ENCODE results near the gene RRH. TPM values are rescaled to one million over a fixed set of nuclear protein-coding genes. Genes with fewer than 3 reads are reported as not detected.
A peak's percentile ranks its signal among the peaks of the same experiment; 100 is the strongest.

Gene RRH
- total and polyA plus RNA-seq, 2 donors from 2014 or later, result 0.37 to 0.44 TPM

DNA sequence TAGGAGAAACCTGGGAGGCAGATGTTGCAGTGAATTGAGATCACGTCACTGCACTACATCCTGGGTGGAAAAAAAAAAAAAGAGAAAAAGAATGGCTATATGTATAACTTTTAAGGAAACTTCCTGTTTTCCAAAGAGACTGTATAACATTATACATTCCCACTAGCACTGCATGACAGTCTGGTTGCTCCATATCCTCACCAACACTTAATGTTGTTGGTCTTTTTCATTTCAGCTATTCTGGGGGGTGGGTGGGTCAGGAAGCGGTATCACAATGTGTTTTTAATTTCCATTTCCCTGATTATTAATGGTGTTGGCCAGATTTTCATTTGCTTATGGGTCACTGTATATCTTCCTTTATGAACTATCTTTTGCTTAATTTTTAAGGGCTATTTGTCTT lies 33.5 kb downstream of the RRH start:
- Histone ChIP-seq H3K36me3 (ENCODE audit: control insufficient read depth in 2 of 3, insufficient read depth in 3 of 3, low read length in 3 of 3) (no peaks in the 10 kb centered on the region), H3K9ac (ENCODE audit: low read length in 3 of 3) (no peak overlapping the region), H3K9me3 (ENCODE audit: control insufficient read depth in 2 of 3, insufficient read depth in 1 of 3, low read length in 3 of 3) (peaks cover 0 to 12% (median 2%) of the 10 kb centered on the region in 3 donors), H3K4me3 (ENCODE audit: low read length in 3 of 3) (no peak overlapping the region), H3K4me1 (ENCODE audit: control insufficient read depth in 2 of 3, insufficient read depth in 2 of 3, low read depth in 1 of 3, low read length in 3 of 3) (no peaks in the 10 kb centered on the region), H3K27me3 (ENCODE audit: control insufficient read depth, insufficient read depth, low read length) (no peaks in the 10 kb centered on the region), H3K27ac (ENCODE audit: low read depth in 2 of 2, low read length in 2 of 2) (no peak overlapping the region)
- FAIRE-seq, result no peak
- TF ChIP-seq, protein P1, sequence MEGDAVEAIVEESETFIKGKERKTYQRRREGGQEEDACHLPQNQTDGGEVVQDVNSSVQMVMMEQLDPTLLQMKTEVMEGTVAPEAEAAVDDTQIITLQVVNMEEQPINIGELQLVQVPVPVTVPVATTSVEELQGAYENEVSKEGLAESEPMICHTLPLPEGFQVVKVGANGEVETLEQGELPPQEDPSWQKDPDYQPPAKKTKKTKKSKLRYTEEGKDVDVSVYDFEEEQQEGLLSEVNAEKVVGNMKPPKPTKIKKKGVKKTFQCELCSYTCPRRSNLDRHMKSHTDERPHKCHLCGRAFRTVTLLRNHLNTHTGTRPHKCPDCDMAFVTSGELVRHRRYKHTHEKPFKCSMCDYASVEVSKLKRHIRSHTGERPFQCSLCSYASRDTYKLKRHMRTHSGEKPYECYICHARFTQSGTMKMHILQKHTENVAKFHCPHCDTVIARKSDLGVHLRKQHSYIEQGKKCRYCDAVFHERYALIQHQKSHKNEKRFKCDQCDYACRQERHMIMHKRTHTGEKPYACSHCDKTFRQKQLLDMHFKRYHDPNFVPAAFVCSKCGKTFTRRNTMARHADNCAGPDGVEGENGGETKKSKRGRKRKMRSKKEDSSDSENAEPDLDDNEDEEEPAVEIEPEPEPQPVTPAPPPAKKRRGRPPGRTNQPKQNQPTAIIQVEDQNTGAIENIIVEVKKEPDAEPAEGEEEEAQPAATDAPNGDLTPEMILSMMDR (IDR thresholded peaks at IDR 0.05; ENCODE audit: borderline replicate concordance, extremely low read depth, insufficient read depth), result no peak
- intact Hi-C loops (cut with DNase I), result no loop called here
- no peak for DNase-seq

DNA sequence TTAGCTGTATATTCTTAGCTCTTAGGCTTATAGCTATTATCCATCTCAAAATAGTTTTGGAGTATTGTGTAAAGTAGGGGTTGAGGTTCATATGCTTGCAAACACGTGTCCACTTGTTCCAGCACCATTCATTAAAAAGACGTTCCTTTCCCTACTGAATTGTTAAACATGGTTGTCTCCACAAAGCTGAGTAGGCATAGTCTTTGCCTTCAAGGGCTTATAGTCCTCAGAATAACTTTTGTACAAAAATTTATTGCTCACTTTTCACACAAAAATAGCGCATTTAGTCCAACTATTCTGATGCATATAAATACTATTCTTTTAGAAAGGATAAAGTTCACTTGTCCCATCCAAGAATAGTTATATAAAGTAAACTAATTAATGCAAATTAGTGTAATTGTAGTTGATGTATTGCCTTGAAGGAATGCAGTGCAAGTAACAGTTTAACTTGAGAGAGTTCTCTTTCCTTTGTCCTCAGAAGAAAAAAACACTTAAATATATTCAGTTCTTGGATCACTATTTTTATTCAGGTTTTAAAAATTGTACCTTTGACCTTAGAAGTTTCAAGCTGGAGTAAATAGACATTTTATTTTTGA lies 34.2 kb downstream of the RRH start:
- H3K4me3 ChIP-seq (ENCODE audit: low read length in 3 of 3), result no peak overlapping the region
- H3K27ac ChIP-seq (ENCODE audit: low read depth in 2 of 2, low read length in 2 of 2), result peak overlapping the region in 1 of 2 donors; percentile 69
- H3K27me3 ChIP-seq (ENCODE audit: control insufficient read depth, insufficient read depth, low read length), result no peaks in the 10 kb centered on the region
- intact Hi-C loops (cut with DNase I), result no loop called here
- H3K4me1 ChIP-seq (ENCODE audit: control insufficient read depth in 2 of 3, insufficient read depth in 2 of 3, low read depth in 1 of 3, low read length in 3 of 3), result no peaks in the 10 kb centered on the region
- H3K36me3 ChIP-seq (ENCODE audit: control insufficient read depth in 2 of 3, insufficient read depth in 3 of 3, low read length in 3 of 3), result no peaks in the 10 kb centered on the region
- TF ChIP-seq, protein P1 (IDR thresholded peaks at IDR 0.05; ENCODE audit: borderline replicate concordance, extremely low read depth, insufficient read depth), result no peak
- FAIRE-seq (peak; percentile 97), DNase-seq (peak in 2 of 5 donors; percentile 23 to 42)
- H3K9ac ChIP-seq (ENCODE audit: low read length in 3 of 3), result no peak overlapping the region
- peaks cover 0 to 12% (median 2%) of the 10 kb centered on the region in 3 donors for H3K9me3 ChIP-seq (ENCODE audit: control insufficient read depth in 2 of 3, insufficient read depth in 1 of 3, low read length in 3 of 3)

DNA sequence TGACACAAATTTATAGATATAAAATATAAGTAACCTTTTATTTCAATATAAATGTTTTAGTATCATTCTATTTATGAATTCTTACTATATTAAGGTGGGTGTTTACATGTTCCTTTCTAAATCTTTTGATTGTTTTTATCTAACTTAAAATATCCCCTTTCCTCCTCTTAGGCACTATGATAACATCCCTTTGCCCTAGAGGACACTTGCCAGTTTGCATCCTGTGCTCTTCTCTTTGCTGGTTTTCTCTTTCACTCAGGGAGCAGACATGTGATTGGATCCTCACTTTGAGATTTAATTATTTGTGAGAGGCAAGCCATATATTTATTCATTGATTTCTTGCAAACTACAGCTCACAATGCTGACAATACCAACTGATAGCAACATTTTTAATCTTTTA lies 36.4 kb downstream of the RRH start:
- FAIRE-seq, result no peak

More for the DNA sequence above, 36.4 kb downstream of the RRH start:
- DNase-seq, result no peak
- no peak overlapping the region for H3K9ac ChIP-seq (ENCODE audit: low read length in 3 of 3)
- no peaks in the 10 kb centered on the region for H3K27me3 ChIP-seq (ENCODE audit: control insufficient read depth, insufficient read depth, low read length)
- no peaks in the 10 kb centered on the region for H3K36me3 ChIP-seq (ENCODE audit: control insufficient read depth in 2 of 3, insufficient read depth in 3 of 3, low read length in 3 of 3)
- H3K27ac ChIP-seq (ENCODE audit: low read depth in 2 of 2, low read length in 2 of 2), result no peak overlapping the region
- intact Hi-C loops (cut with DNase I), result no loop called here
- H3K4me3 ChIP-seq (ENCODE audit: low read length in 3 of 3), result no peak overlapping the region
- no peaks in the 10 kb centered on the region for H3K4me1 ChIP-seq (ENCODE audit: control insufficient read depth in 2 of 3, insufficient read depth in 2 of 3, low read depth in 1 of 3, low read length in 3 of 3)
- peaks cover 0 to 8% (median 2%) of the 10 kb centered on the region in 3 donors for H3K9me3 ChIP-seq (ENCODE audit: control insufficient read depth in 2 of 3, insufficient read depth in 1 of 3, low read length in 3 of 3)
- TF ChIP-seq, protein P1 (IDR thresholded peaks at IDR 0.05; ENCODE audit: borderline replicate concordance, extremely low read depth, insufficient read depth), result no peak
